ENCODE measurements around the gene UTP25.

UTP25 gene

GRCh38 chr1:209869291-209870149, 41.7 kb downstream of the UTP25 start:
- H3K4me3 ChIP-seq (ENCODE audit: low read depth in 1 of 2, low read length in 2 of 2): no peak overlapping the region
- no peak overlapping the region for H3K27ac ChIP-seq (ENCODE audit: low read length)
- no peak overlapping the region for H3K9ac ChIP-seq (ENCODE audit: low read depth, low read length)
- no peak for ATAC-seq (ENCODE audit: insufficient read depth, low read depth)
- no peak for DNase-seq
- no peak overlapping the region for H3K4me2 ChIP-seq (ENCODE audit: insufficient read depth, low read length)
- peaks cover 10% of the 10 kb centered on the region for H3K27me3 ChIP-seq (ENCODE audit: insufficient read depth, low read length, poor library complexity)
- H2AFZ ChIP-seq (ENCODE audit: low read depth, low read length): no peak overlapping the region
- TF ChIP-seq EZH2 (IDR thresholded peaks at IDR 0.05; ENCODE audit: borderline replicate concordance, low read depth, low read length, severe bottlenecking) (no peak), CTCF (IDR thresholded peaks at IDR 0.05; ENCODE audit: borderline replicate concordance, extremely low read depth, low read length, poor library complexity, severe bottlenecking) (no peak)
- H3K79me2 ChIP-seq (ENCODE audit: insufficient read depth, low read length): no peaks in the 10 kb centered on the region
- no peaks in the 10 kb centered on the region for H4K20me1 ChIP-seq (ENCODE audit: insufficient read depth, low read length)
- H3K9me3 ChIP-seq (ENCODE audit: insufficient read depth, low read length, severe bottlenecking): no peaks in the 10 kb centered on the region
- H3K36me3 ChIP-seq (ENCODE audit: insufficient read depth, low read length): no peaks in the 10 kb centered on the region
- no peaks in the 10 kb centered on the region for H3K4me1 ChIP-seq (ENCODE audit: insufficient read depth, low read length)

- no peak for DNase-seq
- H2AFZ ChIP-seq (ENCODE audit: low read depth, low read length): no peak overlapping the region
- H3K36me3 ChIP-seq (ENCODE audit: insufficient read depth, low read length): no peaks in the 10 kb centered on the region
- H4K20me1 ChIP-seq (ENCODE audit: insufficient read depth, low read length): no peaks in the 10 kb centered on the region
- H3K79me2 ChIP-seq (ENCODE audit: insufficient read depth, low read length): no peaks in the 10 kb centered on the region
- H3K27me3 ChIP-seq (ENCODE audit: insufficient read depth, low read length, poor library complexity): peaks cover 8% of the 10 kb centered on the region
- no peak for ATAC-seq (ENCODE audit: insufficient read depth, low read depth)
- no peak overlapping the region for H3K4me3 ChIP-seq (ENCODE audit: low read depth in 1 of 2, low read length in 2 of 2)
- no peak overlapping the region for H3K9ac ChIP-seq (ENCODE audit: low read depth, low read length)
- H3K4me1 ChIP-seq (ENCODE audit: insufficient read depth, low read length): no peaks in the 10 kb centered on the region
- no peak overlapping the region for H3K4me2 ChIP-seq (ENCODE audit: insufficient read depth, low read length)
- TF ChIP-seq CTCF (IDR thresholded peaks at IDR 0.05; ENCODE audit: borderline replicate concordance, extremely low read depth, low read length, poor library complexity, severe bottlenecking) (no peak), EZH2 (IDR thresholded peaks at IDR 0.05; ENCODE audit: borderline replicate concordance, low read depth, low read length, severe bottlenecking) (no peak)
- H3K27ac ChIP-seq (ENCODE audit: low read length): no peak overlapping the region
- H3K9me3 ChIP-seq (ENCODE audit: insufficient read depth, low read length, severe bottlenecking): no peaks in the 10 kb centered on the region
These were observed 42.5 kb downstream of the UTP25 start for GRCh38 chr1:209870151-209870831.

- Histone ChIP-seq H3K27ac (ENCODE audit: low read length) (no peak overlapping the region), H3K36me3 (ENCODE audit: insufficient read depth, low read length) (no peaks in the 10 kb centered on the region), H2AFZ (ENCODE audit: low read depth, low read length) (no peak overlapping the region), H4K20me1 (ENCODE audit: insufficient read depth, low read length) (no peaks in the 10 kb centered on the region), H3K9me3 (ENCODE audit: insufficient read depth, low read length, severe bottlenecking) (no peaks in the 10 kb centered on the region), H3K4me2 (ENCODE audit: insufficient read depth, low read length) (no peak overlapping the region), H3K79me2 (ENCODE audit: insufficient read depth, low read length) (no peaks in the 10 kb centered on the region), H3K4me1 (ENCODE audit: insufficient read depth, low read length) (no peaks in the 10 kb centered on the region), H3K9ac (ENCODE audit: low read depth, low read length) (no peak overlapping the region), H3K4me3 (ENCODE audit: low read depth in 1 of 2, low read length in 2 of 2) (no peak overlapping the region), H3K27me3 (ENCODE audit: insufficient read depth, low read length, poor library complexity) (peaks cover 8% of the 10 kb centered on the region)
- DNase-seq (no peak), ATAC-seq (ENCODE audit: insufficient read depth, low read depth) (no peak)
- TF ChIP-seq EZH2 (IDR thresholded peaks at IDR 0.05; ENCODE audit: borderline replicate concordance, low read depth, low read length, severe bottlenecking) (no peak), CTCF (IDR thresholded peaks at IDR 0.05; ENCODE audit: borderline replicate concordance, extremely low read depth, low read length, poor library complexity, severe bottlenecking) (no peak)
These were observed 43.2 kb downstream of the UTP25 start for GRCh38 chr1:209871006-209871405.

Measured in DND-41 (cell line).